ENCODE measurements around the gene ARL16. TPM values are rescaled to one million over a fixed set of nuclear protein-coding genes. Genes with fewer than 3 reads are reported as not detected.

The ARL16 gene, protein sequence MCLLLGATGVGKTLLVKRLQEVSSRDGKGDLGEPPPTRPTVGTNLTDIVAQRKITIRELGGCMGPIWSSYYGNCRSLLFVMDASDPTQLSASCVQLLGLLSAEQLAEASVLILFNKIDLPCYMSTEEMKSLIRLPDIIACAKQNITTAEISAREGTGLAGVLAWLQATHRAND
- total RNA-seq: 32.7 and 34.0 TPM in 2 replicates

DNA sequence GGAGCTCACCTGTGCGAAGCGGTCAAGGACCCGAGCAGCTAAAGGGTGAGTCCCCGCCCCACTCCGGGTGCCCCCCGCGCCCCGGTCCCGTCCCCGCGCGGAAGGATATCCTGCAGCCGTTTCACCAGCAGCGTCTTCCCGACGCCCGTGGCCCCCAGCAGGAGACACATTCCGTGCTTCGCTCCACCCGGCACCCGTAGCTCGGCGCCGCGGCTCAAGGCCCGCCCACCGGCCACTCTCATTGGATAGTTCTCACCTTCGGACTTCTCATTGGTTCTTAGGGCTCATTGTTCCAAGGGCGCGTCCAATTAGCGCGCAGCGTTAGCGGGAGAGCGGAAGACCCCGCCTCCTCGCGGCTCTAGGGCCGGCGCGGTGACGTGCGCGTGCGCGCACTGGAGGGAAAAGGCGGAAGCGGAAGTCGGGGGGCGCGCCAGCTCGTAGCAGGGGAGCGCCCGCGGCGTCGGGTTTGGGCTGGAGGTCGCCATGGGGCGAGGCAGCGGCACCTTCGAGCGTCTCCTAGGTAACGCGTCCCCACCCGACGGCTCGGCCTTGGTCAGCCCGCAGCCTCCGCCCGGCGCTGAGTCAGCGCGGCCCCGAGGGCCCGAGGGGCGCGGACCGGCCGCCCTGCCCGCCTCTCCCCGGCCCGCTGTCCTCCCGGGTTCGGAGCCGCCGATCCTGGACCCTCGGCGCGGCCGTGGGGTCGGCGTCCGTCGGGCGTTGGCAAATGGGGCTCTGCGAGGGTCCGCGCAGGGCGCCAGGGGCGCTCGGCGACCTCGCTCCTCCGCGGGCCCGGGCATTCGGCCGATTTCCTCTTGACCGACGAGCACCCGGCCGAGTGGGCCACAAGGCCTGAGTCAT is at the start of gene ARL16, which contains the start of gene HGS:
Gene ARL16, minus strand, starts transcription at position 214 of the 858 bp plus-strand sequence. Its CDS starts 44 bp downstream, at position 170.
Gene HGS, plus strand, starts transcription at position 428 of the 858 bp plus-strand sequence. Its CDS starts 56 bp downstream, at position 484.

DNA sequence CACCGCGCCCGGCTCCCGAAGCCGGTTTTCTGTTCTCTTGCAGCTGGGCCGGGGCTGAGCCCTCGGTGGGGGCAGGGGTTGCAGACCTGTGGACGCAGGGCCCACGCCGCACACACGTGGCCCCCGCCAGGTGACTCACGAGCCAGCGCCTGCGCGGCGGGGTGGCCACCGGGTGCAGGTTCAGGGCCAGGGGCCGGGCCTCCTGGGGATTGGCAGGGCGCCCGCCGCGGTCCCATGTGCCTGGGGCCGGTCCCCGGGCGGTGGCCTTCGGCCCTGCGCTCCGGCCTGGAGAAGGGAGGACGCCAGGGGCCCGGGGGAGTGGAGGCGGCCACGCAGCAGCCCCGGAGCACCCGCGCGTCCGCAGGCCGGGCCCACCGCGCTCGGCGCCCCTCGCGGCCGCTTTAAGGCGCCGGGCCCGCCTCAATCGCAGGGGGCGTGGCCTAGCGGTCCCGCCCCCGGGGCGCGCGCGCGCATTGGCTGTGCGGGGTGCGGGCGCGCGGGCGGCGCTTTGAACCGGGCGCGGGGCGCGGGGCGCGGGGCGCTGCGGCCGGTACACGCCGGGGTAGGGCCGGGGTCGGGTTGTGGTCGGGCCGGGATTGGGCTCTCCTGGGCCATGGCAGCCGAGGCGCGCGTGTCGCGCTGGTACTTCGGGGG is 28.3 kb upstream of the ARL16 start, which contains the start of gene SLC25A10:
Gene SLC25A10, plus strand, starts transcription at position 471 of the 654 bp plus-strand sequence. Its CDS starts 143 bp downstream, at position 614.

DNA sequence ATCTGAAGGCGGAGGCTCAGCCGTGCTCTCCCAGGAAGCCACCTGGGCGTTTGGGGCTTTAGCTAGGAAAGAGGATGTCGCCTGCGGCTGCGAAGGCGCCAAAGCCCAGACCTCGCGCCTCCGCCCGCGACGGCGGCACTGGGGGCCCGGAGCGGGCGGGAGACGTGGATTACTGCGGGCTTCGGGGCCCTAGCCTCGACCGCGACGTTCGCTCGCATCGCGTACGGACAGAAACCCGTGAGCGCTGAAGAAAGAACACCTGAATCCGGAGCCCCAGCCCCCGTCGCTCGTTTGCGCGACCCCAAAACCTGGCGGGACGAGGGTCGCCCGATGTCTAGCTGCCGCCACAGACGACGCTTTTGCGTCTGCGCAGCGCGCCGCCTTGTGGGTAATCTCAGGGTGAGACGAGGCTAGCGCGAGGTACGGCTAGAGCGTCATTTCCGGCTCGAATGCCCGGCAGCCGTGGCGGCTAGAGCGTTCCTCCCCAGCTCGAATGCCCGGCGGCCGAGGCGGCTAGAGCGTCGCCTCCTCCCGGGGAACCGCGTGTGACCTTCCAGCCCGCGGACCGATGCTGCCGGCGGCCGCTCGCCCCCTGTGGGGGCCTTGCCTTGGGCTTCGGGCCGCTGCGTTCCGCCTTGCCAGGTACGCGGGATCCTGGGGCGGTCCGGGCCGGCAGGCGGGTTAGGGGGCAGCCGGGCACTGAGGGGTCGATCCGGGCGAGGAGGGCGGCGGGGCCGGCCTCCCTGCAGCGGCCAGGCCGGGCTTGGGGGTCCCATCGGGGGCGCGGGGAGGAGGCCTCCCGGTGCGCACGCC is 19.5 kb upstream of the ARL16 start, which contains the start of gene MRPL12:
Gene MRPL12, plus strand, starts transcription at position 434 of the 813 bp plus-strand sequence. Its CDS starts 135 bp downstream, at position 569.

DNA sequence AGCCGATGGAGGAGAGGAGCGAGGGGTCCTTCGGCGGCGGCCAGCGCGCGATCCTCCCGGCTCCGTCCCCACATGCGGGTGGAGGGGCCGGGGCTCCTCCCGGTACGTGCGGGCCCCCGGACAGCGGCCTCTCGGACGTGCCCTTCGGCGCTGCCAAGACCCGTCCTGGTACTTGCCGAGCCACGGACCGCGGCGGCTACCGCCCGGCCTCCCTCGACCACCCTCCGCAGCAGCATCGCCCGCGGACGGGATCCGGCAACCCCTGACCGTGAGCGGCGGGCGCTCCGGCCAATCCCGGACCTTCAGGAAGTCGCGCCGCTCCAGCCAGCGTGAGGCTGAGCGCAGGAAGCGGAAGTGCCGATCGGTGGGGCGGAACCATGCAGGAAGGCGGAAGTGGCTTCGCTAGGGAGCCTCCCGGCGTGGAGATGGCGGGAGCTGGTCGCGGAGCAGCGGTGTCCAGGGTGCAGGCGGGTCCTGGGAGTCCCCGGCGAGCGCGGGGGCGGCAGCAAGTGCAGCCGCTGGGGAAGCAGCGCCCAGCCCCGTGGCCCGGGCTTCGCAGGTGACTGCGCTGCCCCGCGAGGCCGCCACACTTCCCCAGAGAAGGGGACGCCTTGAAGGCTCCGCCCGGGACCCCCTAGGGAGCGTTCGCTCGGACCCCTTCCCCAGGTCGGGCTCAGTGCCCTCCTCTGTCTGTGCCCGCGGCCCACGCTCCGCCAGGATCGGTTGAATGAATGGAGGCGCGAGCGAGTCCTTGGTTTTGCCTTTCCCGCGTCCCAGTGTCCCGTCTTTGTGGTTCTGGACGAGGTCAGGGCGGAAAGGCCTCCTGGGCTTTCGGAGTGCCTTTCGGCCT is 17.0 kb downstream of the ARL16 start, which contains the start of the genes CCDC137 and OXLD1:
Gene CCDC137, plus strand, starts transcription at position 396 of the 850 bp plus-strand sequence. Its CDS starts 30 bp downstream, at position 426.
Gene OXLD1, minus strand, starts transcription at position 264 of the 850 bp plus-strand sequence. Its CDS starts 28 bp downstream, at position 236.

DNA sequence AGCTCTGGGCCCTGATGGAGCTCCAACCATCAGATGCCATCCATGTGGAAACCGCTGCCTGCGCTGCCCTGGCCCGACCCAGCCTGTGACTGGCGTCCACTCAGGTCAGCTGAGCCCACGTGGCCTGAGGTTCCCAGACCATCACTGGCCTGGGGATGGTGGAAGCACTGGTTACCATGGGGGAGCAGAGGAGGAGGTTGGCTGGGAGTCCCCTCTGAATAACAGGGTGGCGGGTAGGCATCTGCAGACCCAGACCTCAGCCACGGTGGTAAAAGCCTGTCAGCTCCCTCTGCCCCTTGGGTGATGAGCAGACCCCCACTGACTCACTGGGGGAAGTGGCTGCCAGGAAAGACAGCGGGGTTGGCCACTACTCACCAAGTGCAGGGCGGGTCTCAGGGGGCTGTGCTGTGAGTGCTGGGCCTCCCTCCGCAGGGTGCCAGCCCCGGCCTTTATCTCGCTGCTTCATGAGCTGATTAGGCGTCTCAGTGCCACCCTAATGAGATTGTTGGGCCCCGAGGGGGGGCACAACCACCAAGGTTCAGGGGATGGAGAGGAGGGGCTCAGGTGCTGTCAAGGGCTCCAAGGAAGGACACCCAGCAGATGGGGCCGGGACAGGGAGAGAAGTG is 27.4 kb downstream of the ARL16 start, which contains the start of gene PDE6G:
Gene PDE6G, minus strand, starts transcription at position 425 of the 626 bp plus-strand sequence. CDS start 3,237 bp downstream, outside the sequence.

DNA sequence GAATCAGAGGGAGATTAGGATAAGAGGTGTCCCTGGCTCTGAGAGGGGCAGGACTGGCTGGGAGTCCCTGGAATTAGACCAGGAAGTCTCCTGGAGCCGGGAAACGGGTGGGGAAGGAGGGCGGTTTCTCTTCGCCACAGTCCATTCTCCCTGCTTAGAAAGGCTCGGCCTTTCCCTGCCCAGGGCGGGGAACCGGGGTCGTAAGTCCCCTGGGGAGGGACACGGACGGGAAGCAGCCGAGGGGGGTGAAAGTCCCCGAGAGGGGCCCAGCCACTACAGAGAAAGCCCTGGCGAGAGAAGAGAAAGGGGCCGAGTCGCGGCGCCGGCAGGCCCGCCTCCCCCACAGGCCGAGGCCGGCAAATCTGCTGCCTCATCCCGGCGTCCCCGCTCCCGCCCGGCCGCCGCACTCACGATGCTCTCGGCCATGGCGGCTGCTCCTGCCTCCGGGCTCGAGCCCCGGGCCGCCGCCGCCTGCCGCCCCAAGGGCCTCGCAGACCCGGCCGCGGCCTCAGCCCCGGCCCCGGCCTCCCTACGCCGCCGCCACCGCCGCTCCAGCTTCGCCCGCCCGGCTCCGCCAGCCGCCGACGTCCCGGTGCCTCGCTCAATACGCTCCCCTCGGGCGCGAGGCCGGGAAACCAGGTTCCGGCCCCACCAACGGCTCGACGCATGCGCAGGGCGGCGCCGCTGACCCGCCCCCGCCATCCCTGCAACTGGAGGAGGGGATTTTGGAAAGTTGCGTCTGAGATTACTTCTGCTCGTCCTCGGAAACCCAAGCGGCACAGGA is 46.9 kb downstream of the ARL16 start, which contains the start of the genes NPLOC4 and TSPAN10:
Gene NPLOC4, minus strand, starts transcription at position 608 of the 784 bp plus-strand sequence. Its CDS starts 182 bp downstream, at position 426.
Gene TSPAN10, plus strand, starts transcription at position 692 of the 784 bp plus-strand sequence. CDS start 5,217 bp downstream, outside the sequence.

Small RNA genes lying within 50 kb of the gene (small RNA-seq; reads per million reads assigned to genes)
- gene MIR6786: not detected

Other genes with a start within 250 kb of the ARL16 start
- 10,238 and 11,944 TPM in 2 replicates for gene ACTG1, start 171.0 kb downstream of the ARL16 start, total RNA-seq
- 0.43 and 0.53 TPM in 2 replicates for gene FSCN2, start 155.4 kb downstream of the ARL16 start, total RNA-seq
- gene FAAP100, start 131.4 kb downstream of the ARL16 start, total RNA-seq: 26.3 and 28.3 TPM in 2 replicates
- 99.7 and 104 TPM in 2 replicates for gene NPLOC4, start 46.7 kb downstream of the ARL16 start, total RNA-seq
- gene TSPAN10, start 46.6 kb downstream of the ARL16 start, total RNA-seq: 0.14 and 0.53 TPM in 2 replicates
- 0.66 and 0.86 TPM in 2 replicates for gene PDE6G, start 27.3 kb downstream of the ARL16 start, total RNA-seq
- gene OXLD1, start 17.2 kb downstream of the ARL16 start, total RNA-seq: 23.5 and 26.4 TPM in 2 replicates
- 12.8 and 16.5 TPM in 2 replicates for gene CCDC137, start 17.1 kb downstream of the ARL16 start, total RNA-seq
- gene HGS, start 214 bp upstream of the ARL16 start, total RNA-seq: 102 and 120 TPM in 2 replicates
- gene MRPL12, start 19.6 kb upstream of the ARL16 start, total RNA-seq: 40.8 and 41.5 TPM in 2 replicates
- 16.2 and 23.7 TPM in 2 replicates for gene SLC25A10, start 28.5 kb upstream of the ARL16 start, total RNA-seq
- gene GCGR, start 120.4 kb upstream of the ARL16 start, total RNA-seq: not detected in 2 replicates
- gene MCRIP1, start 149.5 kb upstream of the ARL16 start, total RNA-seq: 57.1 and 68.8 TPM in 2 replicates
- gene PPP1R27, start 151.3 kb upstream of the ARL16 start, total RNA-seq: not detected in 2 replicates
- gene P4HB, start 176.7 kb upstream of the ARL16 start, total RNA-seq: 824 and 903 TPM in 2 replicates
- gene ARHGDIA, start 187.5 kb upstream of the ARL16 start, total RNA-seq: 229 and 236 TPM in 2 replicates
- 176 and 187 TPM in 2 replicates for gene ALYREF, start 207.8 kb upstream of the ARL16 start, total RNA-seq
- gene ANAPC11, start 207.9 kb upstream of the ARL16 start, total RNA-seq: 99.4 and 125 TPM in 2 replicates
- gene NPB, start 218.4 kb upstream of the ARL16 start, total RNA-seq: 0.13 and 0.22 TPM in 2 replicates
- gene PCYT2, start 227.6 kb upstream of the ARL16 start, total RNA-seq: 30.1 and 51.0 TPM in 2 replicates
- gene SIRT7, start 234.4 kb upstream of the ARL16 start, total RNA-seq: 17.3 and 21.1 TPM in 2 replicates
- gene MAFG, start 243.9 kb upstream of the ARL16 start, total RNA-seq: 20.7 and 22.2 TPM in 2 replicates